ENCODE results near the gene PSMA7.

PSMA7 gene

GRCh38 chr20:62163986-62164762 lies 21.0 kb upstream of the PSMA7 start:
- Mint-ChIP-seq H3K4me1 (ENCODE audit: low read depth) (peaks cover 12% of the 10 kb centered on the region), H3K27ac (no peak overlapping the region), H3K4me3 (no peak overlapping the region), H3K36me3 (ENCODE audit: low read depth) (peaks cover 85% of the 10 kb centered on the region), H3K27me3 (no peaks in the 10 kb centered on the region), H3K9me3 (no peaks in the 10 kb centered on the region)
- DNase-seq = no peak

GRCh38 chr20:62163485-62163865 lies 20.3 kb upstream of the PSMA7 start:
- Mint-ChIP-seq H3K4me1 (ENCODE audit: low read depth) (peaks cover 14% of the 10 kb centered on the region), H3K9me3 (no peaks in the 10 kb centered on the region), H3K4me3 (no peak overlapping the region)

GRCh38 chr20:62162765-62163484 lies 19.7 kb upstream of the PSMA7 start:
- Mint-ChIP-seq H3K27me3 (no peaks in the 10 kb centered on the region), H3K36me3 (ENCODE audit: low read depth) (peaks cover 79% of the 10 kb centered on the region), H3K4me1 (ENCODE audit: low read depth) (peaks cover 16% of the 10 kb centered on the region), H3K27ac (no peak overlapping the region), H3K4me3 (no peak overlapping the region), H3K9me3 (no peaks in the 10 kb centered on the region)
- no peak for DNase-seq

More at GRCh38 chr20:62163485-62163865, 20.3 kb upstream of the PSMA7 start:
- Mint-ChIP-seq H3K36me3 (ENCODE audit: low read depth) (peaks cover 81% of the 10 kb centered on the region), H3K27me3 (no peaks in the 10 kb centered on the region), H3K27ac (no peak overlapping the region)
- DNase-seq = no peak

GRCh38 chr20:62161347-62161746 lies 18.2 kb upstream of the PSMA7 start:
- no peak for DNase-seq
- Mint-ChIP-seq H3K4me3 (no peak overlapping the region), H3K27ac (no peak overlapping the region), H3K36me3 (ENCODE audit: low read depth) (peaks cover 72% of the 10 kb centered on the region), H3K27me3 (no peaks in the 10 kb centered on the region), H3K4me1 (ENCODE audit: low read depth) (peaks cover 27% of the 10 kb centered on the region), H3K9me3 (no peaks in the 10 kb centered on the region)

GRCh38 chr20:62160876-62161275 lies 17.7 kb upstream of the PSMA7 start:
- H3K9me3 Mint-ChIP-seq = no peaks in the 10 kb centered on the region

GRCh38 chr20:62160253-62160652 lies 17.1 kb upstream of the PSMA7 start:
- H3K27ac Mint-ChIP-seq = no peak overlapping the region
- H3K4me1 Mint-ChIP-seq (ENCODE audit: low read depth) = peaks cover 38% of the 10 kb centered on the region
- no peak overlapping the region for H3K4me3 Mint-ChIP-seq
- H3K36me3 Mint-ChIP-seq (ENCODE audit: low read depth) = peaks cover 70% of the 10 kb centered on the region
- DNase-seq = no peak
- no peaks in the 10 kb centered on the region for H3K27me3 Mint-ChIP-seq
- H3K9me3 Mint-ChIP-seq = no peaks in the 10 kb centered on the region

More at GRCh38 chr20:62160876-62161275, 17.7 kb upstream of the PSMA7 start:
- no peak overlapping the region for H3K27ac Mint-ChIP-seq
- H3K36me3 Mint-ChIP-seq (ENCODE audit: low read depth) = peaks cover 70% of the 10 kb centered on the region
- H3K4me3 Mint-ChIP-seq = no peak overlapping the region
- H3K27me3 Mint-ChIP-seq = no peaks in the 10 kb centered on the region
- DNase-seq = no peak
- peaks cover 32% of the 10 kb centered on the region for H3K4me1 Mint-ChIP-seq (ENCODE audit: low read depth)

- Mint-ChIP-seq H3K4me1 (ENCODE audit: low read depth) (peaks cover 38% of the 10 kb centered on the region), H3K36me3 (ENCODE audit: low read depth) (peaks cover 70% of the 10 kb centered on the region), H3K9me3 (no peaks in the 10 kb centered on the region), H3K27ac (peak overlapping the region; percentile 67), H3K4me3 (no peak overlapping the region), H3K27me3 (no peaks in the 10 kb centered on the region)
- peak; percentile 72 for DNase-seq
These were observed 16.6 kb upstream of the PSMA7 start for GRCh38 chr20:62159839-62160238.

- Mint-ChIP-seq H3K4me3 (no peak overlapping the region), H3K4me1 (ENCODE audit: low read depth) (peaks cover 42% of the 10 kb centered on the region), H3K27ac (no peak overlapping the region), H3K9me3 (no peaks in the 10 kb centered on the region), H3K27me3 (no peaks in the 10 kb centered on the region), H3K36me3 (ENCODE audit: low read depth) (peaks cover 70% of the 10 kb centered on the region)
- DNase-seq = no peak
These were observed 15.9 kb upstream of the PSMA7 start for GRCh38 chr20:62159052-62159451.

- peaks cover 45% of the 10 kb centered on the region for H3K4me1 Mint-ChIP-seq (ENCODE audit: low read depth)
- no peak overlapping the region for H3K27ac Mint-ChIP-seq
- no peak for DNase-seq
- H3K36me3 Mint-ChIP-seq (ENCODE audit: low read depth) = peaks cover 70% of the 10 kb centered on the region
- H3K9me3 Mint-ChIP-seq = no peaks in the 10 kb centered on the region
- H3K4me3 Mint-ChIP-seq = no peak overlapping the region
- no peaks in the 10 kb centered on the region for H3K27me3 Mint-ChIP-seq
These were observed 15.3 kb upstream of the PSMA7 start for GRCh38 chr20:62158541-62158940.

GRCh38 chr20:62158088-62158400 lies 14.8 kb upstream of the PSMA7 start:
- peaks cover 70% of the 10 kb centered on the region for H3K36me3 Mint-ChIP-seq (ENCODE audit: low read depth)
- no peaks in the 10 kb centered on the region for H3K27me3 Mint-ChIP-seq

GRCh38 chr20:62157387-62158087 lies 14.3 kb upstream of the PSMA7 start:
- H3K4me3 Mint-ChIP-seq = no peak overlapping the region
- no peak for DNase-seq
- H3K9me3 Mint-ChIP-seq = peaks cover 3% of the 10 kb centered on the region
- no peaks in the 10 kb centered on the region for H3K27me3 Mint-ChIP-seq
- H3K4me1 Mint-ChIP-seq (ENCODE audit: low read depth) = peaks cover 45% of the 10 kb centered on the region
- H3K27ac Mint-ChIP-seq = no peak overlapping the region
- peaks cover 70% of the 10 kb centered on the region for H3K36me3 Mint-ChIP-seq (ENCODE audit: low read depth)

More at GRCh38 chr20:62158088-62158400, 14.8 kb upstream of the PSMA7 start:
- no peak overlapping the region for H3K27ac Mint-ChIP-seq
- no peak for DNase-seq
- peaks cover 2% of the 10 kb centered on the region for H3K9me3 Mint-ChIP-seq
- H3K4me1 Mint-ChIP-seq (ENCODE audit: low read depth) = peaks cover 45% of the 10 kb centered on the region
- H3K4me3 Mint-ChIP-seq = no peak overlapping the region

GRCh38 chr20:62156592-62157386 lies 13.6 kb upstream of the PSMA7 start:
- Mint-ChIP-seq H3K27ac (no peak overlapping the region), H3K9me3 (peaks cover 5% of the 10 kb centered on the region), H3K36me3 (ENCODE audit: low read depth) (peaks cover 70% of the 10 kb centered on the region), H3K27me3 (no peaks in the 10 kb centered on the region), H3K4me1 (ENCODE audit: low read depth) (peaks cover 47% of the 10 kb centered on the region), H3K4me3 (no peak overlapping the region)
- peak; percentile 80 for DNase-seq

GRCh38 chr20:62156254-62156556 lies 13.0 kb upstream of the PSMA7 start:
- no peak for DNase-seq
- Mint-ChIP-seq H3K36me3 (ENCODE audit: low read depth) (peaks cover 67% of the 10 kb centered on the region), H3K4me3 (no peak overlapping the region), H3K4me1 (ENCODE audit: low read depth) (peaks cover 47% of the 10 kb centered on the region), H3K27ac (no peak overlapping the region), H3K9me3 (peaks cover 5% of the 10 kb centered on the region), H3K27me3 (no peaks in the 10 kb centered on the region)

- Mint-ChIP-seq H3K27me3 (no peaks in the 10 kb centered on the region), H3K27ac (no peak overlapping the region), H3K9me3 (peaks cover 5% of the 10 kb centered on the region), H3K36me3 (ENCODE audit: low read depth) (peaks cover 63% of the 10 kb centered on the region), H3K4me1 (ENCODE audit: low read depth) (peaks cover 46% of the 10 kb centered on the region), H3K4me3 (no peak overlapping the region)
- no peak for DNase-seq
These were observed 12.4 kb upstream of the PSMA7 start for GRCh38 chr20:62155428-62156253.
